ENCODE measurements around the gene PIK3CD. TPM values are rescaled to one million over a fixed set of nuclear protein-coding genes. Genes with fewer than 3 reads are reported as not detected.

Gene PIK3CD
- total RNA-seq, 1 donor from 2014 or later: 13.0 TPM

GRCh38 chr1:9691108-9691445, 39.5 kb downstream of the PIK3CD start:
- H3K27me3 ChIP-seq: no peaks in the 10 kb centered on the region
- no peak overlapping the region for H3K27ac ChIP-seq
- TF ChIP-seq, protein P1, sequence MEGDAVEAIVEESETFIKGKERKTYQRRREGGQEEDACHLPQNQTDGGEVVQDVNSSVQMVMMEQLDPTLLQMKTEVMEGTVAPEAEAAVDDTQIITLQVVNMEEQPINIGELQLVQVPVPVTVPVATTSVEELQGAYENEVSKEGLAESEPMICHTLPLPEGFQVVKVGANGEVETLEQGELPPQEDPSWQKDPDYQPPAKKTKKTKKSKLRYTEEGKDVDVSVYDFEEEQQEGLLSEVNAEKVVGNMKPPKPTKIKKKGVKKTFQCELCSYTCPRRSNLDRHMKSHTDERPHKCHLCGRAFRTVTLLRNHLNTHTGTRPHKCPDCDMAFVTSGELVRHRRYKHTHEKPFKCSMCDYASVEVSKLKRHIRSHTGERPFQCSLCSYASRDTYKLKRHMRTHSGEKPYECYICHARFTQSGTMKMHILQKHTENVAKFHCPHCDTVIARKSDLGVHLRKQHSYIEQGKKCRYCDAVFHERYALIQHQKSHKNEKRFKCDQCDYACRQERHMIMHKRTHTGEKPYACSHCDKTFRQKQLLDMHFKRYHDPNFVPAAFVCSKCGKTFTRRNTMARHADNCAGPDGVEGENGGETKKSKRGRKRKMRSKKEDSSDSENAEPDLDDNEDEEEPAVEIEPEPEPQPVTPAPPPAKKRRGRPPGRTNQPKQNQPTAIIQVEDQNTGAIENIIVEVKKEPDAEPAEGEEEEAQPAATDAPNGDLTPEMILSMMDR (IDR thresholded peaks at IDR 0.05): no peak
- TF ChIP-seq POLR2AphosphoS5 (IDR thresholded peaks at IDR 0.05; ENCODE audit: insufficient read depth in 1 of 2, low read depth in 1 of 2) (no peak), POLR2A (IDR thresholded peaks at IDR 0.05) (no peak)
- intact Hi-C loops (cut with DNase I): no loop called here
- H3K9me3 ChIP-seq: no peaks in the 10 kb centered on the region
- no peak overlapping the region for H3K4me3 ChIP-seq
- no peaks in the 10 kb centered on the region for H3K36me3 ChIP-seq
- no peak for DNase-seq (ENCODE audit: extremely low spot score in 2 of 2)
- peaks cover 44% of the 10 kb centered on the region for H3K4me1 ChIP-seq

DNA sequence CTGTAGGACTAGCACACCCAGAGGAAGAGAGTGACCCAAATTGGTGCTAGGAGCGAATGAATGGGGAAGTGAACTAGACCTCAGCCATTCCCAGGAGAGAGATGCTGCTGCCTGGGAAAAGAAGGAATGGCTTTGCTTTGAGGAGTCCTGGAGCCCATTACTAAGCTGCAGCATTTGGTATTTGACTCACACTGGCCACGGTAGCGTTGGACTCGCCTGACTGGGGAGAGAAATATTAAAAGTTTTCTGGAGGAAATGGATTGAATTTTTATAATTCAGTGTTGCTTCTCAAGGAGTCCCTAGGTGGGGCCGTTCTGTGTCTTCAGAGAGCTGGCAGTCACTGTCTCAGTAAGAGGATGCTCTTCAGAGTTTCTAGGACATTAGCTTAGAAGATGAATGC, 40.2 kb downstream of the PIK3CD start:
- TF ChIP-seq POLR2A (IDR thresholded peaks at IDR 0.05): no peak
- TF ChIP-seq, protein P1 (IDR thresholded peaks at IDR 0.05): no peak
- no peak for TF ChIP-seq POLR2AphosphoS5 (IDR thresholded peaks at IDR 0.05; ENCODE audit: insufficient read depth in 1 of 2, low read depth in 1 of 2)
- H3K9me3 ChIP-seq: no peaks in the 10 kb centered on the region
- intact Hi-C loops (cut with DNase I): no loop called here
- no peak overlapping the region for H3K27ac ChIP-seq
- no peaks in the 10 kb centered on the region for H3K27me3 ChIP-seq
- no peak for DNase-seq (ENCODE audit: extremely low spot score in 2 of 2)
- no peak overlapping the region for H3K4me3 ChIP-seq
- peaks cover 38% of the 10 kb centered on the region for H3K4me1 ChIP-seq
- H3K36me3 ChIP-seq: no peaks in the 10 kb centered on the region

DNA sequence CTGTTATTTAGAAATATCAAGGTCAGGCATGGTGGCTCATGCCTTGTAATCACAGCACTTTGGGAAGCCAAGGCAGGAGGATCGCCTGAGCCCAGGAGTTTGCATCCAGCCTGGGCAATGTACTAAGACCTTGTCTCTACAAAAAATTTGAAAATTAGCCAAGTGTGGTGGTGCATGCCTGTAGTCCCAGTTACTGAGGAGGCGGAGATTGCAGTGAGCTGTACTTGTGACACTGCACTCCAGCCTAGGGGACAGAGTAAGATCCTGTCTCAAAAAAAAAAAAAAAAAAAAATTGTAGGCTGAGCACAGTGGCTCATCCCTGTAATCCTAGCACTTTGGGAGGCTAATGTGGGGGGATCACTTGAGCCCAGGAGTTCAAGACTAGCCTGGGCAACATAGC, 45.3 kb downstream of the PIK3CD start:
- intact Hi-C loops (cut with DNase I): no loop called here
- Histone ChIP-seq H3K36me3 (no peaks in the 10 kb centered on the region), H3K27ac (no peak overlapping the region), H3K4me1 (no peaks in the 10 kb centered on the region), H3K4me3 (no peak overlapping the region), H3K27me3 (no peaks in the 10 kb centered on the region), H3K9me3 (no peaks in the 10 kb centered on the region)
- TF ChIP-seq, protein P1 (IDR thresholded peaks at IDR 0.05): no peak
- TF ChIP-seq POLR2A (IDR thresholded peaks at IDR 0.05) (no peak), POLR2AphosphoS5 (IDR thresholded peaks at IDR 0.05; ENCODE audit: insufficient read depth in 1 of 2, low read depth in 1 of 2) (no peak)
- no peak for DNase-seq (ENCODE audit: extremely low spot score in 2 of 2)

GRCh38 chr1:9699361-9699760, 47.8 kb downstream of the PIK3CD start:
- Histone ChIP-seq H3K27me3 (no peaks in the 10 kb centered on the region), H3K9me3 (no peaks in the 10 kb centered on the region), H3K4me3 (no peak overlapping the region), H3K36me3 (no peaks in the 10 kb centered on the region), H3K4me1 (no peaks in the 10 kb centered on the region), H3K27ac (no peak overlapping the region)
- no peak for DNase-seq (ENCODE audit: extremely low spot score in 2 of 2)
- no peak for TF ChIP-seq POLR2AphosphoS5 (IDR thresholded peaks at IDR 0.05; ENCODE audit: insufficient read depth in 1 of 2, low read depth in 1 of 2)
- no peak for TF ChIP-seq POLR2A (IDR thresholded peaks at IDR 0.05)
- TF ChIP-seq, protein P1 (IDR thresholded peaks at IDR 0.05): no peak
- intact Hi-C loops (cut with DNase I): no loop called here

DNA sequence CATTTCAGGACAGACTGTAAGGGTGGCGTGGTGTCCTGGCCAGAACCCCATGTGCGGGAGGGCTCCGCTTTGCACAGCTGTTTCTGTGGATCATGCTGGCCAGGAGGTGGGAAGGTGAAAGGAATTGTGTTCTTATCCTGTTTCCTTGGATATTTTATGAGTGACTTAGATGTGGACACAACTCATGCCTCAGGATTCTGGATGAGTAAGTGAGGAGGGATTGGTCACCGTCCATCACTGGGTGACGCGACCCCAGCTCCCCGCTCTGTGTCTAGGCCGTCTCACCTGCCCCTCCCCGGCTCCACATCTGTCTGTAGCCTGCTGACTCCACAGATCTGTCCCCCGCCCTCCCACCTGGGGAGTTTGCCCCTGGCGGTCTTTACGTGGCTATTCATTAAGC, 48.8 kb downstream of the PIK3CD start:
- Histone ChIP-seq H3K27me3 (no peaks in the 10 kb centered on the region), H3K27ac (no peak overlapping the region), H3K36me3 (no peaks in the 10 kb centered on the region), H3K4me1 (no peaks in the 10 kb centered on the region), H3K4me3 (no peak overlapping the region), H3K9me3 (no peaks in the 10 kb centered on the region)
- no peak for DNase-seq (ENCODE audit: extremely low spot score in 2 of 2)
- no peak for TF ChIP-seq POLR2A (IDR thresholded peaks at IDR 0.05)
- TF ChIP-seq POLR2AphosphoS5 (IDR thresholded peaks at IDR 0.05; ENCODE audit: insufficient read depth in 1 of 2, low read depth in 1 of 2): no peak
- TF ChIP-seq, protein P1 (IDR thresholded peaks at IDR 0.05): no peak
- intact Hi-C loops (cut with DNase I): no loop called here

Measured in vagina (tissue), 2 donors.